ENCODE measurements around the gene LSM12.
A peak's percentile ranks its signal among the peaks of the same experiment; 100 is the strongest.

- peak in 3 of 4 experiments; percentile 6 to 41 (median 40) for TF ChIP-seq CTCF (IDR thresholded peaks at IDR 0.05)
- no peak for TF ChIP-seq POLR2A (IDR thresholded peaks at IDR 0.05)
These were observed 29.4 kb upstream of the LSM12 start for GRCh38 chr17:44095647-44096496.

Measured in uterus (tissue), 2 donors.